Activated T-cell treated with anti-CD3 and anti-CD28 coated beads for 24 hours (primary cell): ENCODE measurements around the gene PAK2.
"Not testable (repeated sequence)": the region's sequence is repeated elsewhere in the genome, so short reads cannot be mapped to it uniquely, and the experiment has no call there.

Source experiments
- DNase-seq: peaks from one replicate; pipeline ENCODE4 v3.0.0-alpha.2; 2020; ENCODE audit warnings: low read depth

The PAK2 gene

GRCh38 chr3:196782511-196782910 lies 42.9 kb downstream of the PAK2 start:
- DNase-seq = no peak

- DNase-seq = no peak
These were observed 48.9 kb downstream of the PAK2 start for GRCh38 chr3:196788528-196788927.

- DNase-seq = no peak
These were observed 50.3 kb downstream of the PAK2 start for GRCh38 chr3:196789885-196790359.

- DNase-seq = no peak
These were observed 51.0 kb downstream of the PAK2 start for GRCh38 chr3:196790636-196791035.

GRCh38 chr3:196792771-196793170 lies 53.1 kb downstream of the PAK2 start:
- no peak for DNase-seq

GRCh38 chr3:196793246-196793645 lies 53.6 kb downstream of the PAK2 start:
- no peak for DNase-seq

GRCh38 chr3:196794467-196794866 lies 54.8 kb downstream of the PAK2 start:
- no peak for DNase-seq

- DNase-seq = no peak
These were observed 56.7 kb downstream of the PAK2 start for GRCh38 chr3:196796317-196796716.

- no peak for DNase-seq
These were observed 61.2 kb downstream of the PAK2 start for GRCh38 chr3:196800742-196801434.

GRCh38 chr3:196803891-196804468 lies 64.3 kb downstream of the PAK2 start:
- DNase-seq = no peak

- no peak for DNase-seq
These were observed 65.1 kb downstream of the PAK2 start for GRCh38 chr3:196804773-196805172.

- DNase-seq = no peak
These were observed 71.4 kb downstream of the PAK2 start for GRCh38 chr3:196810963-196811581.

GRCh38 chr3:196812853-196813252 lies 73.2 kb downstream of the PAK2 start:
- no peak for DNase-seq

GRCh38 chr3:196813903-196814302 lies 74.2 kb downstream of the PAK2 start:
- DNase-seq = no peak

GRCh38 chr3:196821806-196822355 lies 82.2 kb downstream of the PAK2 start:
- DNase-seq = no peak

GRCh38 chr3:196829651-196830050 lies 90.0 kb downstream of the PAK2 start:
- not testable (repeated sequence) for DNase-seq

GRCh38 chr3:196835086-196835485 lies 95.4 kb downstream of the PAK2 start:
- DNase-seq = no peak

- DNase-seq = not testable (repeated sequence)
These were observed 97.0 kb downstream of the PAK2 start for GRCh38 chr3:196836626-196837025.

- peak; percentile 54 for DNase-seq
These were observed 98.3 kb downstream of the PAK2 start for GRCh38 chr3:196837819-196838420.

GRCh38 chr3:196839351-196839750 lies 99.7 kb downstream of the PAK2 start:
- DNase-seq = not testable (repeated sequence)

- DNase-seq = no peak
These were observed 103.1 kb downstream of the PAK2 start for GRCh38 chr3:196842567-196843434.
